Loucy (cell line): ENCODE data around the gene THADA.

Experiments
- CTCF ChIP-seq: fragments of 200-600 bp; sonication (generic); conservative IDR thresholded peaks from 2 replicates; pipeline ENCODE4 v1.5.1; 2014; ENCODE audit warnings: mild to moderate bottlenecking, antibody characterized with exemption, low read length
- EZH2phosphoT487 ChIP-seq: fragments of 200-600 bp; IDR thresholded peaks from 2 replicates; pipeline ENCODE4 v1.6.1; 2018; ENCODE audit warnings: antibody characterized with exemption, mild to moderate bottlenecking, moderate library complexity, borderline replicate concordance

- no peak for TF ChIP-seq CTCF
- TF ChIP-seq EZH2phosphoT487: no peak
These were observed 245.9 kb downstream of the THADA start for GRCh38 chr2:43349904-43350303.
